Activated CD4-positive, alpha-beta memory T cell treated with anti-CD3 and anti-CD28 coated beads, Interleukin-2, amount 10 ng/mL, durations not matched to agents 7 days and 5 days (primary cell): ENCODE data around the gene MYL6B. TPM values are rescaled to one million over a fixed set of nuclear protein-coding genes. Genes with fewer than 3 reads are reported as not detected.
A peak's percentile ranks its signal among the peaks of the same experiment; 100 is the strongest.

Experiments
- CTCF ChIA-PET: fragments of 350-600 bp; sonication (Branson Sonifier 250); formaldehyde crosslinking; loops from one replicate; lab custom pipeline; 2021; ENCODE audit warnings: antibody characterized with exemption, inconsistent platforms; lab: Charles Lee
- POLR2A ChIA-PET: fragments of 350-600 bp; sonication (Branson Sonifier 250); formaldehyde crosslinking; loops from one replicate; lab custom pipeline; 2021; ENCODE audit warnings: antibody characterized with exemption; lab: Charles Lee
- DNase-seq: peaks from one replicate; pipeline ENCODE4 v3.0.0-alpha.2; 2020
- H3K27ac Mint-ChIP-seq: one replicate; pipeline ENCODE4 v1.8.0; 2021; ENCODE audit warnings: mild to moderate bottlenecking, mixed read lengths
- H3K27me3 Mint-ChIP-seq: one replicate; pipeline ENCODE4 v1.8.0; 2021; ENCODE audit warnings: mixed read lengths
- H3K36me3 Mint-ChIP-seq: one replicate; pipeline ENCODE4 v1.8.0; 2021; ENCODE audit warnings: low read depth, mixed read lengths
- H3K4me1 Mint-ChIP-seq: one replicate; pipeline ENCODE4 v1.8.0; 2021; ENCODE audit warnings: mixed read lengths
- H3K4me3 Mint-ChIP-seq: one replicate; pipeline ENCODE4 v1.8.0; 2021; ENCODE audit warnings: mild to moderate bottlenecking, mixed read lengths
- H3K9me3 Mint-ChIP-seq: one replicate; pipeline ENCODE4 v1.8.0; 2021; ENCODE audit warnings: mixed read lengths
- total RNA-seq, 2 experiments: library from RNA; stranded (reverse); gene quantifications; one replicate each; pipeline ENCODE4 v1.2.3, GENCODE V29; 2021

MYL6B gene
- total RNA-seq, 2 experiments from 2014 or later = 60.4 to 63.2 TPM

GRCh38 chr12:56124133-56124532 is 28.3 kb upstream of the MYL6B start:
- CTCF ChIA-PET = interaction anchor here (1.2 to 15.1 kb wide), 9 partner anchors 28 to 134 kb away, joined by 3 to 271 read pairs (median 7); partner anchors contain the start of genes ANKRD52, MYL6, MYL6B and RNF41
- H3K27ac Mint-ChIP-seq = peak overlapping the region; percentile 50
- no peaks in the 10 kb centered on the region for H3K27me3 Mint-ChIP-seq
- no peaks in the 10 kb centered on the region for H3K9me3 Mint-ChIP-seq
- H3K4me1 Mint-ChIP-seq = peaks cover 53% of the 10 kb centered on the region
- H3K4me3 Mint-ChIP-seq = no peak overlapping the region
- POLR2A ChIA-PET = interaction anchor here (0.7 to 11.6 kb wide), 7 partner anchors 7 to 98 kb away, joined by 3 to 178 read pairs (median 12); partner anchors contain the start of genes MYL6, MYL6B, PA2G4 and RNF41
- no peak for DNase-seq
- H3K36me3 Mint-ChIP-seq = peaks cover 28% of the 10 kb centered on the region

DNA sequence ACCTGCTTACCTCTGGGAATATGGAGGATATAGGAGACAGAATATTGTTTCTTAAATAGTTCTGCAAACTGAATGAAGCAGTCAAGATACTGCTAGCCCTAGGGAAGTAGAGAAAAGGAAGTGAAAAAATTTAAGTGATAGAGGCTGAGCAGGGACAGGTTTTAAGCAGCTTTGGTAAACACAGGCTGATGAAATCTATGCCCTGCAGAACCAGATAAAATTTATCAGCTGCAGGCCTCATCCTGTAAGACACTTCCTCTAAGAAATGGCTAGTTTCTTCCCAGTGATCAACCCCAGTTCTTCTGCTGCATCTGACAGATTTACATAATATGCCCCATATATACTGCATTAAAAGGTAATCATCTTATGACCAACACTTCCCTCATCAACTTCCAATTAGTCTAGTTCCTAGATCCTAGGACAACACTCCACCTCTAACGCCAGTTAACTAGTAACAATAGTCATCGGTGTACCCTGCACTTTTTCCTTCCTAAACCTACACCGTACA is 25.6 kb upstream of the MYL6B start:
- Mint-ChIP-seq H3K36me3 (peaks cover 41% of the 10 kb centered on the region), H3K4me3 (peak overlapping the region; percentile 97), H3K27me3 (no peaks in the 10 kb centered on the region), H3K27ac (peak overlapping the region; percentile 94), H3K9me3 (peaks cover 5% of the 10 kb centered on the region), H3K4me1 (peaks cover 69% of the 10 kb centered on the region)
- CTCF ChIA-PET = interaction anchor here (1.0 to 15.1 kb wide), 11 partner anchors 9 to 389 kb away, joined by 3 to 271 read pairs (median 7); partner anchors contain the start of genes MYL6, MYL6B, PA2G4 and RPL41
- POLR2A ChIA-PET = interaction anchor here (1.6 to 11.6 kb wide), 8 partner anchors 10 to 96 kb away, joined by 4 to 178 read pairs (median 42); partner anchors contain the start of genes MYL6, MYL6B, PA2G4 and RPL41
- no peak for DNase-seq

- peaks cover 5% of the 10 kb centered on the region for H3K9me3 Mint-ChIP-seq
- H3K36me3 Mint-ChIP-seq = peaks cover 48% of the 10 kb centered on the region
- H3K4me1 Mint-ChIP-seq = peaks cover 74% of the 10 kb centered on the region
- H3K27ac Mint-ChIP-seq = peak overlapping the region; percentile 94
- no peak for DNase-seq
- CTCF ChIA-PET = interaction anchor here (0.6 to 15.1 kb wide), 21 partner anchors 10 to 546 kb away, joined by 3 to 271 read pairs (median 4); partner anchors contain the start of genes ANKRD52, MYL6, MYL6B and ORMDL2
- no peaks in the 10 kb centered on the region for H3K27me3 Mint-ChIP-seq
- POLR2A ChIA-PET = interaction anchor here (0.7 to 11.6 kb wide), 21 partner anchors 11 to 341 kb away, joined by 3 to 178 read pairs (median 6); partner anchors contain the start of genes ANKRD52, IL23A, MYL6 and MYL6B
- H3K4me3 Mint-ChIP-seq = peak overlapping the region; percentile 97
These were observed 24.9 kb upstream of the MYL6B start for GRCh38 chr12:56127485-56127887.

GRCh38 chr12:56127888-56128669 is 24.3 kb upstream of the MYL6B start, which contains the start of gene ESYT1:
Gene ESYT1 (plus strand): TSS chr12:56128267. CDS start chr12:56128320, 53 bp downstream.
- H3K27ac Mint-ChIP-seq = peak within 1 kb of the TSS; percentile 94
- H3K9me3 Mint-ChIP-seq = peaks cover 5% of the 10 kb centered on the region
- ChIA-PET POLR2A (interaction anchor here (0.7 to 11.6 kb wide), 25 partner anchors 10 to 340 kb away, joined by 3 to 178 read pairs (median 5); partner anchors contain the start of genes ANKRD52, IL23A, MYL6 and MYL6B), CTCF (interaction anchor here (0.6 to 15.1 kb wide), 22 partner anchors 11 to 545 kb away, joined by 3 to 271 read pairs (median 4); partner anchors contain the start of genes ANKRD52, MYL6, MYL6B and ORMDL2)
- DNase-seq = peak; percentile 99
- H3K36me3 Mint-ChIP-seq = peaks cover 52% of the 10 kb centered on the region
- no peaks in the 10 kb centered on the region for H3K27me3 Mint-ChIP-seq
- peak within 1 kb of the TSS; percentile 97 for H3K4me3 Mint-ChIP-seq
- H3K4me1 Mint-ChIP-seq = peaks cover 75% of the 10 kb centered on the region

DNA sequence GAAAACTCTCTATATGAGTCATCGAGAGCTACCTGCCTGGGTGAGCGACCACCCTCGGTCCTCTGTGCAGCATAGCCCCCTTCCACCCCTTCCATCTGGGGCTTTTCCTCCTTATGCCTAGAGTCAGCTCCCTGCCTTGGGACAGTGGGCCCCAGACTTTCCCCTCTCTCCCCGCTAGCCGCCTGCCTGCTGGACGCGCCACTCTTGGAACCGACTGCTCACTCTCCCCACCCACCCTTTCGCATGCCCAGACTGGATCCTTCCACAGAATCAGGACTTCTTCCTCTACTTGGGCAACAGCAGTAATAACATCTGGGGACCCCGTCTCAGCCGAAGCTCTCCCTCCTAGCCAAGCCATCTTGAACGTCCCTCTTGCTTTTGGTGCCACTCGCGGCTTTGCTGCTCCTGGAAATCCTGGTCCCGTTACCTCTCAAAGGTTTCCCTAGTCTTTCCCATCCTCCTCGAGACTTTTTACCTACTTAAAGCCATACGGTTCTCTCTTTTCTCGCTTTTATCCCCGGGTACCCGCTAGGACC is 23.6 kb upstream of the MYL6B start:
- Mint-ChIP-seq H3K9me3 (peaks cover 5% of the 10 kb centered on the region), H3K4me3 (peak overlapping the region; percentile 97), H3K36me3 (peaks cover 58% of the 10 kb centered on the region), H3K27ac (peak overlapping the region; percentile 94), H3K4me1 (peaks cover 78% of the 10 kb centered on the region), H3K27me3 (no peaks in the 10 kb centered on the region)
- POLR2A ChIA-PET = interaction anchor here (0.9 to 11.6 kb wide), 18 partner anchors 9 to 339 kb away, joined by 3 to 178 read pairs (median 8); partner anchors contain the start of genes ANKRD52, MYL6, MYL6B and PA2G4
- DNase-seq = no peak
- CTCF ChIA-PET = interaction anchor here (1.0 to 15.1 kb wide), 11 partner anchors 11 to 390 kb away, joined by 3 to 271 read pairs (median 6); partner anchors contain the start of genes ANKRD52, MYL6, MYL6B and ORMDL2

DNA sequence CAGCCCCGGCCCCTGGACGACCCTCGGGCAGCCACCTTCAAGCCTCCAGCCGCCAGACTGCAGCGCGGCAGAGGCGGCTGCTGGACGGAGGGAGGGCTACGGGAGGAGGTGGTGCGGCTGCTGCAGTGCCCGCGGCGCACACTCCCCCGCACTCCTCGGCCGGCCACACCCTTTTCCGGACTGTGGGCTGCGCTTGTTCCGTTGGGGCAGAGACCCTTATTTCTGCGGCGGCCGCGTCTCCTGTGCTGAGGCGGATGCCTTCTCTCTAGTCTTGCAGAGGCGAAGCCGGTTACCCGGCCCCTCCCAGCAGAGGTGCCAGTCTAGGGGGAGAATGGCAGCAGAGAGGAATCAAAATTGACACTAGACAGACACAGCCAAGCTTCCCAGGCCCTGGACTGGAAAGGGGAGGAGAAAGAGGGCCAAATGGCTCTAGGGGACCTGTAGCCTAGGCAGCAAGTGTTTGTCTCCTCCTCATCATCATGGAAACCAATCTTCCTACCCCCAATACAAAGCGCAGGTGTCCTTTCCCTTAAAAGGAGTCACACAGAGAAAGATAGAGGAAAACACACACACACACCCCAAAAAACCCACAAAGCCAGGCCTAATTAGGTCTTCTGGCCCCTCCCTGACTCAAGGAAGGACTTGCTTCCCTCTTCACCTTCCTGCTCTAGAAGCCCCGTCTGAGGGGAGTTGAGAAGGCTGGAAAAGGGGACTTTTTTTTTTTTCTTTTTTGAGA is 23.0 kb upstream of the MYL6B start:
- Mint-ChIP-seq H3K4me1 (peaks cover 78% of the 10 kb centered on the region), H3K27me3 (no peaks in the 10 kb centered on the region), H3K27ac (peak overlapping the region; percentile 94), H3K36me3 (peaks cover 59% of the 10 kb centered on the region), H3K4me3 (peak overlapping the region; percentile 97), H3K9me3 (peaks cover 5% of the 10 kb centered on the region)
- CTCF ChIA-PET = interaction anchor here (0.6 to 15.1 kb wide), 10 partner anchors 10 to 129 kb away, joined by 3 to 271 read pairs (median 5); partner anchors contain the start of genes ANKRD52, MYL6, MYL6B and RPL41
- peak; percentile 88 for DNase-seq
- POLR2A ChIA-PET = interaction anchor here (1.1 to 11.6 kb wide), 13 partner anchors 9 to 155 kb away, joined by 3 to 178 read pairs (median 21); partner anchors contain the start of genes ANKRD52, MYL6, MYL6B and PA2G4

DNA sequence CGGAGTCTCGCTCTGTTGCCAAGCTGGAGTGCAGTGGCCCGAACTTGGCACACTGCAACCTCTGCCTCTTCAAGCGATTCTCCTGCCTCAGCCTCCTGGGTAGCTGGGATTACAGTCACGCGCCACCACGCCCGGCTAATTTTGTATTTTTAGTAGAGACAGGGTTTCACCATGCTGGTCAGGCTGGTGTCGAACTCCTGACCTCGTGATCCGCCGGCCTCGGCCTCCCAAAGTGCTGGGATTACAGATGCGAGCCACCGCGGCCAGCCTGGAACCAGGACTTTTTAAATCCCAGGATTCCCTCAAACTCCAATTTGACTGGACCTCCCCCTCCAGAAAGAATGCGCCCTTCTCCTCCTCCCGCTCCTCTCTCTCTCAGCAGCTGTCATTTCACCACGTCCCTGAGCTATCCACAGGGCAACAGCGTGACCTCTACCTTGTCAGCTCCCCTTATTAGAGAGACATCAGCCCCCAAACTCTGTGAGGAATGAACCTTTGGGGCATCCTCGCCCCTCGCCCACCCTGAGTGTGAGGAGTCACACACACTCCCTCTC is 22.4 kb upstream of the MYL6B start:
- no peak for DNase-seq
- H3K36me3 Mint-ChIP-seq = peaks cover 61% of the 10 kb centered on the region
- H3K4me3 Mint-ChIP-seq = peak overlapping the region; percentile 97
- ChIA-PET POLR2A (interaction anchor here (1.1 to 11.6 kb wide), 10 partner anchors 8 to 91 kb away, joined by 4 to 178 read pairs (median 42); partner anchors contain the start of genes MYL6, MYL6B, PA2G4 and RNF41), CTCF (interaction anchor here (0.6 to 15.1 kb wide), 7 partner anchors 10 to 64 kb away, joined by 3 to 271 read pairs (median 4); partner anchors contain the start of genes MYL6 and SMARCC2)
- H3K27me3 Mint-ChIP-seq = no peaks in the 10 kb centered on the region
- H3K4me1 Mint-ChIP-seq = peaks cover 72% of the 10 kb centered on the region
- H3K9me3 Mint-ChIP-seq = peaks cover 5% of the 10 kb centered on the region
- peak overlapping the region; percentile 94 for H3K27ac Mint-ChIP-seq

GRCh38 chr12:56130876-56131275 is 21.5 kb upstream of the MYL6B start:
- no peaks in the 10 kb centered on the region for H3K27me3 Mint-ChIP-seq
- DNase-seq = no peak
- H3K4me3 Mint-ChIP-seq = peak overlapping the region; percentile 97
- peaks cover 69% of the 10 kb centered on the region for H3K4me1 Mint-ChIP-seq
- H3K36me3 Mint-ChIP-seq = peaks cover 68% of the 10 kb centered on the region
- H3K27ac Mint-ChIP-seq = peak overlapping the region; percentile 94
- POLR2A ChIA-PET = interaction anchor here (1.3 to 11.6 kb wide), 6 partner anchors 8 to 31 kb away, joined by 4 to 178 read pairs (median 48); partner anchors contain the start of genes MYL6, MYL6B, RPL41 and ZC3H10
- CTCF ChIA-PET = interaction anchor here (15.1 kb wide), 1 partner anchor 58 kb away, joined by 271 read pairs; the partner anchor contains the start of gene SMARCC2
- H3K9me3 Mint-ChIP-seq = peaks cover 5% of the 10 kb centered on the region

GRCh38 chr12:56134897-56135296 is 17.5 kb upstream of the MYL6B start:
- H3K9me3 Mint-ChIP-seq = peaks cover 5% of the 10 kb centered on the region
- H3K4me1 Mint-ChIP-seq = peaks cover 76% of the 10 kb centered on the region
- no peak for DNase-seq
- ChIA-PET POLR2A (interaction anchor here (2.2 to 11.6 kb wide), 2 partner anchors 10 to 27 kb away, joined by 7 to 178 read pairs; partner anchors contain the start of gene MYL6), CTCF (no interaction called here)
- H3K4me3 Mint-ChIP-seq = no peak overlapping the region
- H3K36me3 Mint-ChIP-seq = peaks cover 92% of the 10 kb centered on the region
- H3K27me3 Mint-ChIP-seq = no peaks in the 10 kb centered on the region
- no peak overlapping the region for H3K27ac Mint-ChIP-seq

DNA sequence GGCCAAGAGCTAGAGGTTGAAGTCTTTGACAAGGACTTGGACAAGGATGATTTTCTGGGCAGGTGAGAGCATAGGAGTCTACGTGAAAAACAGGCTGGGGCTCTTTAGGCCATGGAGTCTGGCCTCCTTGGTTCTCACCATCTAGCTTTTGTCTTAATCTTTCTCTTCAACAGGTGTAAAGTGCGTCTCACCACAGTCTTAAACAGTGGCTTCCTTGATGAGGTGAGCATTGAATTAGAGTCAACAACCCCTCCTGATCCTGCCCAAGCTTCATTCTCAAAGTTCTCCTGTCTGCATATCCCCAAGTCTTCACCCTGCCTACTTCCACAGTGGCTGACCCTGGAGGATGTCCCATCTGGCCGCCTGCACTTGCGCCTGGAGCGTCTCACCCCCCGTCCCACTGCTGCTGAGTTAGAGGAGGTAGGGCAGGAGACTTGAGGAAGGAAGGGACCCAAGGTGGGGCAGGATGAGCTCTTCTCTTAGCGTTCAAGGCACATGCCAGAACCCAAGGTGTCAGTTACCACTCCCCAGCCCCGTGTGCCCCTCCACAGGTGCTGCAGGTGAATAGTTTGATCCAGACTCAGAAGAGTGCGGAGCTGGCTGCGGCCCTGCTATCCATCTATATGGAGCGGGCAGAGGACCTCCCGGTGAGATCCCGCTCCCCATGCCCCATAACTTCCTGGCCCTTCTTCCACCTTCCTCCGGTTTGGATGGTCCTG is 14.4 kb upstream of the MYL6B start:
- no peak overlapping the region for H3K4me3 Mint-ChIP-seq

More for the DNA sequence above, 14.4 kb upstream of the MYL6B start:
- peak overlapping the region; percentile 78 for H3K27ac Mint-ChIP-seq
- CTCF ChIA-PET = interaction anchor here (0.6 to 1.3 kb wide), 4 partner anchors 13 to 98 kb away, joined by 3 read pairs; partner anchors contain the start of genes MYL6B and RNF41
- POLR2A ChIA-PET = interaction anchor here (1.0 to 4.8 kb wide), 7 partner anchors 7 to 50 kb away, joined by 4 to 41 read pairs (median 11); partner anchors contain the start of genes ESYT1, MYL6, MYL6B and SMARCC2
- H3K4me1 Mint-ChIP-seq = peaks cover 73% of the 10 kb centered on the region
- no peaks in the 10 kb centered on the region for H3K27me3 Mint-ChIP-seq
- H3K9me3 Mint-ChIP-seq = no peaks in the 10 kb centered on the region
- peaks cover 85% of the 10 kb centered on the region for H3K36me3 Mint-ChIP-seq
- DNase-seq = no peak
